K562 (cell line): Measurements from ENCODE around the gene SLC12A3. TPM values are rescaled to one million over a fixed set of nuclear protein-coding genes. Genes with fewer than 3 reads are reported as not detected.

ENCODE experiments used
- ATAC-seq: fragments of 200-7000 bp; cut with Tn5 transposase; 3 replicates; pipeline ENCODE4 v1.9.1; 2020; ENCODE audit warnings: moderate library complexity
- BruUV-seq: library from RNA; stranded (reverse); fragments of 400-500 nt; replicated peaks from 2 replicates; lab custom pipeline; 2021; lab: Mats Ljungman, UMichigan
- CTCF ChIA-PET: fragments of 300-600 bp; formaldehyde crosslinking; extraction: SDS; loops from one replicate; lab custom pipeline; 2021; ENCODE audit warnings: low intra/inter-chr PET ratio; lab: Yijun Ruan, JAX
- POLR2A ChIA-PET: fragments of 300-600, 350-650 bp; sonication (Branson Sonifier 250); formaldehyde crosslinking; extraction: SDS; loops from one replicate; lab custom pipeline; 2021; ENCODE audit warnings: antibody characterized with exemption, inconsistent platforms; lab: Yijun Ruan, JAX
- DNase-seq, 4 experiments: peaks; one replicate each; pipeline versions ENCODE4 v3.0.0 to v3.0.0-alpha.2; 2011 to 2018; ENCODE audit warnings: low spot score in 3 of 4, mixed read lengths in 3 of 4; ENCODE audit errors: extremely low read depth in 1 of 4
- FAIRE-seq: peaks from 2 replicates; lab custom pipeline; 2011; peaks lifted over from hg19 to GRCh38; lab: Jason Lieb, UNC
- H2AFZ ChIP-seq: 2 replicates; pipeline ENCODE4 v1.6.0; 2011; ENCODE audit warnings: low read depth, low read length, control low read depth, inconsistent platforms
- H3K27ac ChIP-seq: fragments of 200-600 bp; 3 replicates; pipeline ENCODE4 v1.8.0; 2011; ENCODE audit warnings: low read depth, mild to moderate bottlenecking, control low read depth, inconsistent platforms, low read length, moderate library complexity, mixed read lengths; ENCODE audit errors: extremely low read depth
- H3K27me3 ChIP-seq, 2 experiments: fragments of 300-600 bp in 1 of 2; 2 replicates in 1 of 2; 3 replicates in 1 of 2; pipeline versions ENCODE4 v1.6.0 to v1.8.0; 2011; ENCODE audit warnings: inconsistent platforms in 2 of 2, low read length in 2 of 2, mild to moderate bottlenecking in 1 of 2, mixed read lengths in 1 of 2, moderate library complexity in 1 of 2; ENCODE audit not compliant: control insufficient read depth in 2 of 2, insufficient read depth in 2 of 2
- H3K36me3 ChIP-seq: fragments of 300-600 bp; 3 replicates; pipeline ENCODE4 v1.8.0; 2011; ENCODE audit warnings: mild to moderate bottlenecking, low read length, inconsistent platforms; ENCODE audit not compliant: control insufficient read depth, insufficient read depth
- H3K4me1 ChIP-seq, 2 experiments: fragments of 200-600 bp in 1 of 2; replicated peaks in 1 of 2; 2 replicates in 1 of 2; 3 replicates in 1 of 2; pipeline versions ENCODE4 v1.5.1 to v1.8.0; 2011; ENCODE audit warnings: inconsistent platforms in 2 of 2, low read length in 2 of 2, mild to moderate bottlenecking in 1 of 2, mixed read lengths in 1 of 2, moderate library complexity in 1 of 2; ENCODE audit not compliant: control insufficient read depth in 2 of 2, insufficient read depth in 2 of 2
- H3K4me2 ChIP-seq: 2 replicates; pipeline ENCODE4 v1.6.1; 2011; ENCODE audit warnings: low read length, control low read depth, inconsistent platforms, mixed read lengths; ENCODE audit not compliant: insufficient read depth
- H3K4me3 ChIP-seq: fragments of 200-600 bp; sonication (generic), shearing (Covaris generic); 2 replicates; pipeline ENCODE4 v1.5.1; 2016; ENCODE audit warnings: control low read depth, inconsistent platforms
- H3K79me2 ChIP-seq: fragments of 200-600 bp; 3 replicates; pipeline ENCODE4 v1.8.0; 2011; ENCODE audit warnings: low read length, inconsistent platforms; ENCODE audit not compliant: control insufficient read depth, insufficient read depth
- H3K9ac ChIP-seq, 2 experiments: 2 replicates each; pipeline versions ENCODE4 v1.6.0 to v1.6.1; 2011; ENCODE audit warnings: low read depth in 2 of 2, low read length in 2 of 2, control low read depth in 1 of 2, inconsistent platforms in 1 of 2, mild to moderate bottlenecking in 1 of 2, mixed read lengths in 1 of 2; ENCODE audit not compliant: insufficient read depth in 1 of 2
- H3K9me1 ChIP-seq: one replicate; pipeline ENCODE4 v1.6.0; 2011; ENCODE audit warnings: inconsistent platforms, mild to moderate bottlenecking, low read length, moderate library complexity; ENCODE audit not compliant: control insufficient read depth, insufficient read depth
- H3K9me3 ChIP-seq: replicated peaks from 2 replicates; pipeline ENCODE4 v1.5.1; 2011; ENCODE audit warnings: low read depth, low read length, inconsistent platforms; ENCODE audit not compliant: control insufficient read depth, insufficient read depth
- H4K20me1 ChIP-seq: replicated peaks from 2 replicates; pipeline ENCODE4 v1.6.1; 2011; ENCODE audit warnings: low read length, inconsistent platforms, mixed read lengths; ENCODE audit not compliant: control insufficient read depth, insufficient read depth
- ADNP ChIP-seq: fragments of 200-800 bp; sonication (Bioruptor generic); IDR thresholded peaks from 2 replicates; pipeline ENCODE4 v1.6.1; 2016; ENCODE audit warnings: missing genetic modification characterization, missing compliant biosample characterization
- BCOR ChIP-seq: fragments of 450-650 bp; IDR thresholded peaks from 2 replicates; pipeline ENCODE4 v1.6.1; 2016
- KDM1A ChIP-seq, 2 experiments: fragments of 450-650 bp; IDR thresholded peaks; 2 replicates each; pipeline ENCODE4 v1.6.1; 2016; ENCODE audit warnings: mild to moderate bottlenecking in 2 of 2
- RBM25 ChIP-seq: fragments of 200-400 bp; formaldehyde crosslinking; IDR thresholded peaks from 2 replicates; pipeline ENCODE4 v1.6.1; 2018; ENCODE audit warnings: low read length, low read depth, moderate library complexity; ENCODE audit not compliant: severe bottlenecking
- RBM39 ChIP-seq: fragments of 200-400 bp; formaldehyde crosslinking; optimal IDR thresholded peaks from 2 replicates; pipeline ENCODE3; 2018; ENCODE audit warnings: low read depth, low read length
- RCOR1 ChIP-seq, 2 experiments: IDR thresholded peaks; 2 replicates each; pipeline ENCODE4 v1.6.1; 2012; ENCODE audit warnings: low read depth in 2 of 2, low read length in 2 of 2, borderline replicate concordance in 1 of 2, improper control_type of control experiment in 1 of 2
- RFX7 ChIP-seq: fragments of 250-450 bp; sonication (Bioruptor Pico); IDR thresholded peaks from 2 replicates; pipeline ENCODE4 v1.5.1; 2021; ENCODE audit warnings: mild to moderate bottlenecking
- SMARCA5 ChIP-seq: fragments of 450-650 bp; IDR thresholded peaks from 2 replicates; pipeline ENCODE4 v1.6.1; 2016
- WGBS: fragments of 100-300 bp; shearing (Covaris generic); methylation state at CpG from one replicate; pipeline ENCODE4 v1.1.6; 2016; ENCODE audit warnings: low coverage, mixed read lengths; ENCODE audit not compliant: insufficient coverage; ENCODE audit errors: missing lambda C conversion rate; 5-methylcytosine and 5-hydroxymethylcytosine counted together
- in situ Hi-C: fragments of 300-500 bp; cut with MboI; formaldehyde crosslinking; loops from 4 replicates; pipeline ENCODE4 v1.15.0; 2018; ENCODE audit warnings: inconsistent platforms, mixed read lengths
- intact Hi-C: fragments of 100-400 bp; cut with micrococcal nuclease; formaldehyde crosslinking; loops from 2 replicates; pipeline ENCODE4 v1.14.2; 2022
- polyA plus RNA-seq, 8 experiments: library from polyadenylated mRNA; depleted of rRNA in 4 of 8; stranded (reverse) in 5 of 8; unstranded in 3 of 8; fragments of >200 nt; fragmentation: Nextera tagmentation in 2 of 8; fragmentation: Illumina TruSeq in 1 of 8; extraction: Ambion mirVana in 2 of 8; extraction: Trizol in 1 of 8; gene quantifications; 2 replicates each; pipeline versions ENCODE4 v1.2.1 to v1.2.3, GENCODE V29; 2011 to 2014; ENCODE audit warnings: inconsistent platforms in 1 of 8, missing spikeins in 1 of 8
- total RNA-seq, 7 experiments: library from RNA; depleted of rRNA in 6 of 7; stranded (reverse); fragments of >200 nt in 6 of 7; fragmentation: Illumina TruSeq in 2 of 7; extraction: Trizol in 2 of 7; gene quantifications; 2 replicates each; pipeline versions ENCODE4 v1.2.1 to v1.2.3, GENCODE V29; 2011 to 2021; ENCODE audit warnings: low replicate concordance in 1 of 7

SLC12A3 gene
- total and polyA plus RNA-seq, 9 of the 15 experiments (the other 6 are each of a cell fraction or from before 2014, with no cell fraction given) = not detected

DNA sequence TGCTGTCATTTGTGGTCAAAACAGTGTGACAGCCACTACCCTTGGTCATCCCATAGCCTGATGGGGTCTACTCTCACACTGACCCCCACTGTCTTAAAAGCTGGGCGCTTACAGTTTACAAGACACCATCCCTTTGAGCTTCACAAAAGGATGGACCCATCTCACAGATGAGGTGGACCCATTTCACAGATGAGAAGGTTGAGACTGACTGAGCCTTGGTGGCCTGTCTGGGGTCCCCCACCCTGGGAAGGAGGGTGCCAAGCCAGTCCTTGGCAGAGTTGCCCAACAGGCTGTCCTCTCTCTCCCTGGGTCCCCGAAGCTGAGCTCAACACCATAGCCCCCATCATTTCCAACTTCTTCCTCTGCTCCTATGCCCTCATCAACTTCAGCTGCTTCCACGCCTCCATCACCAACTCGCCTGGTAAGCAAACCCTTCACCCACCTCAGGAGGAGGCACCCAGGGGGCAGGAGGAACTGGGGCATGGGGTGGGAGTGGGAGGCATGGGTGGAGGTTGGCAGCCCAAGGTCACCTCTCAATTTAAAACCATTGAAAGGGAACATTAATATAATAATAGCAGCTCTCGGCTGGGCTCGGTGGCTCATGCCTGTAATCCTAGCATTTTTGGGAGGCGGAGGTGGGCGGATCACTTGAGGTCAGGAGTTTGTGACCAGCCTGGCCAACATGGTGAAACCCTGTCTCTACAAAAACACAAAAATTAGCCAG is 17.2 kb downstream of the SLC12A3 start:
- POLR2A ChIA-PET = interaction anchor here (0.7 kb wide), 1 partner anchor 49 kb away, joined by 3 read pairs; no protein-coding TSS in a partner anchor
- peaks cover 12 to 38% of the 10 kb centered on the region in 2 experiments; a peak in 4 of 5 replicates for H3K27me3 ChIP-seq
- no peak overlapping the region for H3K4me3 ChIP-seq
- H3K36me3 ChIP-seq = no peaks in the 10 kb centered on the region
- no peaks in the 10 kb centered on the region for H3K9me1 ChIP-seq
- FAIRE-seq (no peak), DNase-seq (no peak), ATAC-seq (no peak)
- no peak overlapping the region for H3K4me2 ChIP-seq
- in situ Hi-C loops = no loop called here
- no peak overlapping the region for H3K9ac ChIP-seq
- whole genome bisulfite sequencing = 4% methylated on average over 7 of the region's 8 CpGs
- H3K9me3 ChIP-seq = no peaks in the 10 kb centered on the region
- CTCF ChIA-PET = no interaction called here
- H3K4me1 ChIP-seq = peaks cover 0 to 17% of the 10 kb centered on the region in 2 experiments; a peak in 2 of 5 replicates
- H3K27ac ChIP-seq = no peak overlapping the region
- no peak overlapping the region for H2AFZ ChIP-seq
- no peaks in the 10 kb centered on the region; the same call in 1 of the 2 replicates for H4K20me1 ChIP-seq
- intact Hi-C loops = no loop called here
- H3K79me2 ChIP-seq = no peaks in the 10 kb centered on the region
- BruUV-seq = no TSS peak
- TF ChIP-seq RBM39 = no peak
- peak; percentile 17; the same call in 1 of the 2 replicates for TF ChIP-seq SMARCA5
- TF ChIP-seq BCOR = peak; percentile 40; the same call in 1 of the 2 replicates
- peak; percentile 84 for TF ChIP-seq RBM25
- no peak for TF ChIP-seq RFX7 (CRISPR knock-in tag)
- 0 out of 4 replicates have a peak, but pooled peaks of 1 of the 2 experiments have one; percentile 29 for TF ChIP-seq RCOR1 (IDR thresholded peaks at IDR 0.05; ENCODE audit: borderline replicate concordance in 1 of 2, low read depth in 2 of 2, low read length in 2 of 2)
- peak in 1 of 2 experiments; percentile 31; a peak in 1 of 4 replicates for TF ChIP-seq KDM1A (IDR thresholded peaks at IDR 0.05)
- 0 out of 2 replicates have a peak, but pooled peaks have one; percentile 41 for TF ChIP-seq ADNP
